Iris pigment epithelial cell (primary cell): ENCODE results near the gene CACNG7.

Experiments
- DNase-seq: peaks from one replicate; pipeline ENCODE4 v3.0.0-alpha.2; 2011; ENCODE audit warnings: low read depth

The CACNG7 gene

GRCh38 chr19:53953383-53953782 lies 44.3 kb downstream of the CACNG7 start:
- no peak for DNase-seq

DNA sequence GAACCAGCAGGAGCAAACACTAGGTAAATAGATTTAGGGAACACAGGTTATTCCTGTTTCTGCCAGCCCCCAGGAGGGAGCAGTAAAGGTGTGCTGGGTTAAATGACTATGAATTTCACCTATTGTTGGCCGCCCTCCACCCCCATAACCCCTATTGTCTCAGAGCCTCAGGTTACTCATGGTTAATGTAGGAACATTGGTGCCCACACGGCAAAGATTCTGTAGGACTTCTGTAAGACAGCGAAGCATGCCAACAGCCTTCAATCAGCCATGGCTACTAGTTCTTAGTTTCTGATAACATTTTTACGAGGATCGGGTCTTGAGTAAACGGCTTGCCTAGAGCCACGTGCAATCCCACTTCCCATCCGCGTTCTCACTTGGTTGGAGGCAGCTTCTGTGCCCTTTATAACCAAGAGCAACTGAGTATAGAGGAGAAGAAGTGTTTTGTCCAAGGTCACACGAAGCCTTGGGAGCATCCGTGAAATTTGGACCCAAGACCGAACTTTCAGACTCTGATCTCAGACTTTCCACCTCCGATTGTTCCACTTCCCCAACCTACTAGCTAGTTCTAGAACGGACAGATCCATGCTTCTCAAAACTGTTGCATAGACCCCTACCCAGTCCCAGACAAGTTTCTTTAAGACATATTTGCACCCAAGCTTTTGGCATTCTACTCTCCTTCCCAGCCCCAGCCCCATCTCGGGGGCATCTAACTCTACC lies 48.5 kb downstream of the CACNG7 start:
- DNase-seq, result no peak

- DNase-seq, result no peak
Measured at GRCh38 chr19:53958168-53958571, 49.1 kb downstream of the CACNG7 start.

- no peak for DNase-seq
Measured at GRCh38 chr19:53958823-53959757, 50.0 kb downstream of the CACNG7 start.

DNA sequence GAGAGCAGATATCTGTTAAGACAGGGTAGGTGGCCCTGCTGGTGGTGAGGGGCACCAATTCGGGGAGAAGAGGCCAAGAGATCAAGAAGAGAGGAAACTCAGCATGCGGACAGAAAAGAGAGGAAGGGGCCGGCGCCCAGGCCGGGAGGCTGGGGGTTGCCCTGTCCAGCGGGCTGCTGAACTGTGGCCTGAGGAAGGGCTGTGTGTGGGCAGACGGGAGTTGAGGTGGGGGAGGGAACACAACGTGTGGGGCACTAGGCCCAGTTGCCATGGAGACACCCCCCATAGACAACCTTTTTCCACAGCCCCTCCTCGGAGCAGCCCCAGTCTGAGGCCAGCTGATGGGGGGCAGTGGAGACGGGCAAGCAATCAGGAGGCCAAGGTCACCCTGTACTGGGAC lies 51.1 kb downstream of the CACNG7 start:
- DNase-seq, result no peak

DNA sequence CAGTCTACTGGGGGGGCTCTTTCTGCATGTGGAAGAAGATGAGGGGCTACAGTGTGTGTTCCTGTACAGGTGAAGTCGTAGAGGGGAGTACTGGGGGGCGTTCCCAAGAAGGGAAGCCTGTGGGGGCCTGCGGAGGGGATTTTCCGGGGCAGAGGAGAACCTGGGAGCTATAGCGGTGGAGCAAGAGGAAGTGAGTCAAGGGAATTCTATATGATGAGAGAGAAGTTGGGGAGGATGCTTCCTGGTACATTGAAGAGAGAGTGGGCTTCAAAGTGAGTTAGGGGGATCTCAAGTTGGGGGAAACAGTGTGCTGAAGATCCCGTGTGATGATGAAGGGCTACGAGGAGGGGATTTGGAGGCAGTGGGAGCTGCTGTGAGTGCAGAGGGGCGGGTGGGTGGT lies 51.8 kb downstream of the CACNG7 start:
- DNase-seq, result no peak

DNA sequence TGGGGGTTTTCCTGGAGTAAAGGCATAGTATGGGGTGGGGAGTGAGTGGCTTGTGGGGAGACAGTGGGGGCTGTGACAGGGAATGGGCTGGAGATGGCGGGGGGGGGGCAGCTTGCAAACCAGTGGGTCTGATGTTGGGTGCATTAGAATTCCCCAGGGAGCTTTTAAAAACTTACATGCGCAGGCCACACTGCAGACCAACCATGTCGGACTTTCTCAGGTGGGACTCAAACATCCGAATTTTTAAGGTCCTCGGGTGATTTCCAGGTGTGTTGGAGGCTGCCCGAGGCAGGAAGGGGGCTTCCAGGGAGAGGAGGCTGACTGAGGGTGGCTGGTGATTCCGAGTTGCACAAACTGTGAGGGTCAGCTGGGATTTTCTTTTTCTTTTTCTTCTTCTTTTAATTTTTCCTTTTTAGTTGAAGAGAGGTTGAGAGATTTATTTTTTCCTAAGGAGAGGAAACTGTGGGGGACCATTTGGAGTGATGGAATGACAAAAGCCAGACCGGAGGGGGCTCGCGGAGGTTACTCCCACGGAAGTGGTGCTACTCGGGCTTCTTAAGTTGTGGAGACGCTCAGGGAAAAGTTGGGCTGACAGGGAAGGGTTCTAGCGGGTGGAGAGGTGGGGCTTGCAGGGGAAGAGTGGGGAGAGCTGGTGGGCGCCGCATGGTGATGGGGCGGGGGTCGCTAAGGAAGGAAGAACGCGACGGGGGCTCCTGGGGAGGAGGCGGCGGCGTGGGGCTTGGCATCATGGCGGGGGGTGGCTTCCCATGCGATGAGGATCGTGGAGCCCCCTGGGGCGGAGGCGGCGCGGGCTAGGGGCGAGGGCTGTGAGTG lies 52.7 kb downstream of the CACNG7 start:
- peak; percentile 59 for DNase-seq

DNA sequence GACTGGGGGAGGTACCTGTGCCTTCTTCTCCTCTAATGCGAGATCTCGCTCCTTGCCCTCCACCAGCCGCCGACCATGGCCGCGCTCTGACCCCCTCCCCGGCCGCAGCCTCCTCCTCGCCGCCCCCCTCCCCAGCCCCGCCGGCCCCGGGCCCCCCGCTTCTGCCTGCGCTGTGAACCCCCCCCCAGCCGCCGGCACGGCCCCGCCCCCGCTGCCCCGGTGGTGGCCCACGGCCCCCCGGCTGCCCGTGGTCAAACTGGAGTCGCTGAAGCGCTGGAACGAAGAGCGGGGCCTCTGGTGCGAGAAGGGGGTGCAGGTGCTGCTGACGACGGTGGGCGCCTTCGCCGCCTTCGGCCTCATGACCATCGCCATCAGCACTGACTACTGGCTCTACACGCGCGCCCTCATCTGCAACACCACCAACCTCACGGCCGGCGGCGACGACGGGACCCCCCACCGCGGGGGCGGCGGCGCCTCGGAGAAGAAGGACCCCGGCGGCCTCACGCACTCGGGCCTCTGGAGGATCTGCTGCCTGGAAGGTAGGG lies 53.9 kb downstream of the CACNG7 start, which contains the start of gene CACNG8:
TSS of gene CACNG8 (plus strand) at position 51 of the 545 bp plus-strand sequence.
- no peak for DNase-seq

DNA sequence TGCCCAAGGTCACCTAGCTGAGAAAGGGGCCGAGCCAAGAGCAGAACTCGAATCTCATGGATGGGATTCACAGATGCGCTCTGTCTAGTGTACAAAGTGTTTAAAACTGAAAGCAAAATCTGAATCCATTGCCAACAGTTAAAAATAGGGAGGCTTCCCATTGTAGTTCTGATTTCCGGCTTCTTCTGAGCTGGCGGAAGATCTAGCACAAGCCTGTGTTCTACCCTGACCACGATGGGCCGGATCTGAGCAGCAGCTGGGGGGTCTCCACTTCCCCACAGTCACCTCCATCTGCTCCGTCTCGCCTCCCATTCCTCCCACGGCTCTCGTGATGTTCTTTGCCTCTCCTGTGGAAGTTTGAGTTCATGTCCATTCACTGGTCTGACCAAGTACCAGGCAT lies 56.0 kb downstream of the CACNG7 start:
- DNase-seq, result no peak

- no peak for DNase-seq
Measured at GRCh38 chr19:53966931-53967330, 57.9 kb downstream of the CACNG7 start.

DNA sequence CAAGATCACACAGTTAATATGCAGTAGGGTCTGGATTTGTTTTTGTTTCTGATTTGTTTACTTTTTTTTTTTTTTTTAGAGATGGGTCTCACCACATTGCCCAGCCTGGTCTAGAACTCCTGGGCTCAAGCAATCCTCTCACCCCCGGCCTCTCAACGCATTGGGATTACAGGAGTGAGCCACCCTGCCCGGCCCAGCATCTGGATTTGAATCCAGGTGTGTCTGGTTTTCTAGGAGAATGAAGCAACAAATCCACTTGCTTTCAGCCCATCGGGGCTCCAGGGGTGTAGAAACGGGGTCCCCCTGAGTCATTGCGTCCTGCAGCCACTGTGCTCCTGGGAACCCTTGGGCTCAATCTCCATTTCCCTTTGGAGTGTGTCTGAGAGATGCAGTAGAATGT lies 60.3 kb downstream of the CACNG7 start:
- DNase-seq, result no peak

- DNase-seq, result no peak
Measured at GRCh38 chr19:53971673-53972072, 62.6 kb downstream of the CACNG7 start.

- peak; percentile 89 for DNase-seq
Measured at GRCh38 chr19:53977429-53977990, 68.4 kb downstream of the CACNG7 start.

GRCh38 chr19:53977991-53978731 lies 69.1 kb downstream of the CACNG7 start:
- peak; percentile 99 for DNase-seq

DNA sequence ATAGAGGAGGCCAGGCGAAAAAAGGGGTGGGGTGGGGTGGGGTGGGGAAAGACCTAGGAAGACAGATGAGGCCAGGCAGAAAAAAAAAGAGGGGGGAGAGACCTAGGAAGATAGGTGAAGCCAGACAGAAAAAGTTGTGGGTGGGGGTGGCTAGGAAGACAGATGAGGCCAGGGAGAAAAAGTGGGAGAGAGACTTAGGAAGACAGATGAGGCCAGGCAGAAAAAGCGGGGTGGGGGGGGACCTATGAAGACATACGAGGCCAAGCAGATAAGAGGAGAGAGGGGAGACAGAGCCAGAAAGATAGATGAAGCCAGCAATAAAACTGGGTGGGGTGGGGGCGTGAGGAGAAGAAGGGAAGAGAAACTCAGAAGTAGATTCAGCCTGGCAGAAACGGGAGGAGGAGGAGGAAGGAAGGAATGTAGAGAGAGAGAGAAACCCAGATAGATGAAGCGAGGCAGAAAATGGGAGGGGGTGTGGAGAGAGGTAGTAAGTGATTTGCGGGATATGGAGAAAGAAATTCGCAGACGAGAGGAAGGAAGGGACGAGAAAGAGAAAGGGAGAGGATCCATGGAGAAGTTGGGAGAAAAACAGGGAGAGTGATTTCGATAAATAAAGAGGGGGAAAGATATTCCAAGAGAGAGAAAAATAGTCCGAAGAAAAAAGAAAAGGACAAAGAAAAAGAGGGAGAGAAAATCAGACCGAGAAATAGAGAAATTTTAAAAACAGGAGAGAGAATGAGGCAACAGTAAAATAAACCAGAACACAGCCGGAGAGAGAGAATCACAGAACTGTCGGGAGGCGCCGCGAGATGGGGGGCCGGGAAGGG lies 70.1 kb downstream of the CACNG7 start:
- DNase-seq, result no peak

GRCh38 chr19:53980539-53981375 lies 71.7 kb downstream of the CACNG7 start:
- peak; percentile 92 for DNase-seq

GRCh38 chr19:53981376-53981951 lies 72.4 kb downstream of the CACNG7 start:
- DNase-seq, result no peak

DNA sequence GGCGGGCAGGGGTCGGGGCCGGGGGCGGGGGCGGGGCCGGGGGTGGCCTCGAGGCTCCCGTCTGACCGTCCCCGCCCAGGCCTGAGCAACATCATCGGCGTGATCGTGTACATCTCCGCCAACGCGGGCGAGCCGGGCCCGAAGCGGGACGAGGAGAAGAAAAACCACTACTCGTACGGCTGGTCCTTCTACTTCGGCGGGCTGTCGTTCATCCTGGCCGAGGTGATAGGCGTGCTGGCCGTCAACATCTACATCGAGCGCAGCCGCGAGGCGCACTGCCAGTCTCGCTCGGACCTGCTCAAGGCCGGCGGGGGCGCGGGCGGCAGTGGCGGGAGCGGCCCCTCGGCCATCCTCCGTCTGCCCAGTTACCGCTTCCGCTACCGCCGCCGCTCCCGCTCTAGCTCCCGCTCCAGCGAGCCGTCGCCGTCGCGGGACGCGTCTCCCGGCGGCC lies 72.9 kb downstream of the CACNG7 start:
- DNase-seq, result peak; percentile 47

- DNase-seq, result peak; percentile 39
Measured at GRCh38 chr19:53982611-53983010, 73.5 kb downstream of the CACNG7 start.
